AG09319 (cell line): ENCODE results near the gene ZC3H18.
A peak's percentile ranks its signal among the peaks of the same experiment; 100 is the strongest.

Experiments used
- DNase-seq: peaks from one replicate; pipeline ENCODE4 v3.0.0-alpha.2; 2010; ENCODE audit warnings: low read depth; ENCODE audit errors: extremely low read depth
- TF ChIP-seq, protein P1 (sequence below): IDR thresholded peaks from 2 replicates; pipeline ENCODE4 v1.5.1; 2011; ENCODE audit warnings: low read depth, mild to moderate bottlenecking, inconsistent platforms, low read length, moderate library complexity

ZC3H18 gene

DNA sequence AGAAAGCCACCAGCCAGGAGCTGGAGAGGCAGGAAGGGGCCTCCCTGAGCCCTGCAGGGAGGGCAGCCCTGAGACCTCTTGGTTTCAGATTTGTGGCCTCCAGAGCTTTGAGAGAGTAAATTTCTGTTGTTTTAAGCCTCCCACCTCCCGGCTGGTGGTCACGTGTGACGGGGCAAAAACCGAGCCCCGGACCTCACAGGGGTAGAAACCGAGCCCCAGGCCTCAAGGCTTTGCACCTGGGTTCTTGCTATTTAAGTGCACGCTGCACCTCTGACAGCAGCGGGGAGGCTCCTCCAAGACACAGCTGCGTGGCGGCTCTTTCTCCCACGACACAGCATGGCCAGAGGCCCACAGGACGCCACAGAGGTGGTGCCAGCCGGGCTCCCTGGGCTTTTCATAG, 17.4 kb upstream of the ZC3H18 start:
- no peak for DNase-seq
- TF ChIP-seq, protein P1, sequence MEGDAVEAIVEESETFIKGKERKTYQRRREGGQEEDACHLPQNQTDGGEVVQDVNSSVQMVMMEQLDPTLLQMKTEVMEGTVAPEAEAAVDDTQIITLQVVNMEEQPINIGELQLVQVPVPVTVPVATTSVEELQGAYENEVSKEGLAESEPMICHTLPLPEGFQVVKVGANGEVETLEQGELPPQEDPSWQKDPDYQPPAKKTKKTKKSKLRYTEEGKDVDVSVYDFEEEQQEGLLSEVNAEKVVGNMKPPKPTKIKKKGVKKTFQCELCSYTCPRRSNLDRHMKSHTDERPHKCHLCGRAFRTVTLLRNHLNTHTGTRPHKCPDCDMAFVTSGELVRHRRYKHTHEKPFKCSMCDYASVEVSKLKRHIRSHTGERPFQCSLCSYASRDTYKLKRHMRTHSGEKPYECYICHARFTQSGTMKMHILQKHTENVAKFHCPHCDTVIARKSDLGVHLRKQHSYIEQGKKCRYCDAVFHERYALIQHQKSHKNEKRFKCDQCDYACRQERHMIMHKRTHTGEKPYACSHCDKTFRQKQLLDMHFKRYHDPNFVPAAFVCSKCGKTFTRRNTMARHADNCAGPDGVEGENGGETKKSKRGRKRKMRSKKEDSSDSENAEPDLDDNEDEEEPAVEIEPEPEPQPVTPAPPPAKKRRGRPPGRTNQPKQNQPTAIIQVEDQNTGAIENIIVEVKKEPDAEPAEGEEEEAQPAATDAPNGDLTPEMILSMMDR, result no peak

DNA sequence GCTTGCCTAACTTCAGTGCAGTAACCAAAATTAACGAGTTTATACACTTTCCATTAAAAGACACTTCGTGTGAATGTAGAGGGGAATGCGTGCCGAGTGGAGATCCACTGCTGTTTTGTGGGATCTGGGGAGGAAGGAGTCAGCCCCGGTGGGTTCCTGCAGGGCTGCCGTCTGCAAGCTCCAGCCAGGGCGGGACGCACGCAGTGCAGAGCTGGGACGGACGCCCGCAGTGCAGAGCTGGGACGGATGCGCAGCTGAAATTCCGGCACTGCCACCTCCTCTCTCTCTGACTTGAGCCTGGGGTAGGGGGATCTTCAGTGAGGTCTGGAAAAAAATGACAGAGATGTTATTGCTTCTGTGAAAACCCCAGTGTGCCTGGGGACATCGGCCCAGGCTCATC, 16.5 kb upstream of the ZC3H18 start:
- DNase-seq, result no peak
- TF ChIP-seq, protein P1, result no peak

DNA sequence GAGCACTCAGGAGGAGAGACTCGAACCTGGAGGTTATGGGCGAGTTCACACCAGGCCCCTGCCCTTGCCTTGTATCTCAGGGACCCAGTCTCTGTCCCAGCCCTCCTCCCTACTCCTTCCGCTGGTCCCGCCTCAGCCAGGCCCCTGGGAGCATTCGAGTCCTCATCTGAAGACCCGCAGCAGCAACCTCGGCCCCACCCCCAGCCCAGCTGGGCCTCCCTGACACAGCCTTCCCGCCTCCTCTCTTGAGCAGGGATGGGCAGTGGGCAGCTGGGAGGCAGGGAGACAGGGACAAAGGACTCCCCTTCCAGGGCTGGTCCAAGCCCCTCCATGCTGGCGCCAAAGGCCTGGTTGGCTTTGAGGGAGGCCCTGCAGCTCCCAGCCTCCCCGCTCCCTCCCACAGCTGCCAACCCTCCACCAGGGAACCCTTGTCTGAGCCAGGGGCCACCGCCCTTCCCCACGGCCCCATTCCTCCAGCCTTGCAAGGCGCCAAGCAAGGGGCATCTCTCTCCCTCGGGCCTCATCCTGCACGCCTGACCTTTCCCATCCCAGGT, 15.4 kb upstream of the ZC3H18 start:
- no peak for DNase-seq
- TF ChIP-seq, protein P1, result no peak

- TF ChIP-seq, protein P1, result no peak
- no peak for DNase-seq
Measured at GRCh38 chr16:88556294-88556988, 13.8 kb upstream of the ZC3H18 start.

DNA sequence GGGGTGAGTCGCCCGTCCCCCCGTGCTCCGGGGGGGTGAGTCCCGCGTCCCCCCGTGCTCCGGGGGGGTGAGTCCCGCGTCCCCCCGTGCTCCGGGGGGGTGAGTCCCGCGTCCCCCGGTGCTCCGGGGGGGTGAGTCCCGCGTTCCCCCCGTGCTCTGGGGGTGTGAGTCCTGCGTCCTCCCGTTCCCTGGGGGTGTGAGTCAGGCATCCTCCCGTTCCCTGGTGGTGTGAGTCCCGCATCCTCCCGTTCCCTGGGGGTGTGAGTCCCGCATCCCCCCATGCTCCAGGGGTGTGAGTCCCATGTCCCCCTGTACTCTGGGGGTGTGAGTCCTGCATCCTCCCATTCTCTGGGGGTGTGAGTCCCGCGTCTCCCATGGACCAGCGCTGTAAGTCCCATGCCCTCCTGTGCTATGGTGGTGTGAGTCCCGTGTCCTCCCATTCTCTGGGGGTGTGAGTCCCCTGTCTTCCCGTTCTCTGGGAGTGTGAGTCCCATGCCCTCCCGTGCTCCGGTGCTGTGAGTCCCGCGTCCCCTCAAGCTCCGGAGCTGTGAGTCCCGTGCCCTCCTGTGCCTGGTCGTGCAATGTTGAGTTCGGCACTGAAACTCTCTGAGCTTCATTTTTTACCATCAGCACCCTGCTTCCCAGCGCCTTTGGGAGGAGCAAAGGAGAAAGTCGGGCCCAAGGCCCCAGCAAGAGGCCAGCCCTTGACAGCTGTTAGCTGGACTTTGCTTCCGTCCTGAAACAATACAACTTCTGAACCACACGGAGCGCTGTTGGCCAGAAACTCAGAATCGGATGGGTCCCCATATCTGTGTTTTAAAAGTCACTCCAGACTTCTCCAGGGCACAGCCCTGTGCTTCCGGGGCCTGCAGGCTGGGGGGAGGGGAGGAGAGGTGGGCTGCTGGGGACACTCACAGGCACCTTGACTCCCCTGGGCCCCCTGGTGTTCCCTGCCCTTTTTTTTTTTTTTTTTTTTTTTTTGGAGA, 11.5 kb upstream of the ZC3H18 start:
- TF ChIP-seq, protein P1, result peak; percentile 38
- DNase-seq, result no peak

DNA sequence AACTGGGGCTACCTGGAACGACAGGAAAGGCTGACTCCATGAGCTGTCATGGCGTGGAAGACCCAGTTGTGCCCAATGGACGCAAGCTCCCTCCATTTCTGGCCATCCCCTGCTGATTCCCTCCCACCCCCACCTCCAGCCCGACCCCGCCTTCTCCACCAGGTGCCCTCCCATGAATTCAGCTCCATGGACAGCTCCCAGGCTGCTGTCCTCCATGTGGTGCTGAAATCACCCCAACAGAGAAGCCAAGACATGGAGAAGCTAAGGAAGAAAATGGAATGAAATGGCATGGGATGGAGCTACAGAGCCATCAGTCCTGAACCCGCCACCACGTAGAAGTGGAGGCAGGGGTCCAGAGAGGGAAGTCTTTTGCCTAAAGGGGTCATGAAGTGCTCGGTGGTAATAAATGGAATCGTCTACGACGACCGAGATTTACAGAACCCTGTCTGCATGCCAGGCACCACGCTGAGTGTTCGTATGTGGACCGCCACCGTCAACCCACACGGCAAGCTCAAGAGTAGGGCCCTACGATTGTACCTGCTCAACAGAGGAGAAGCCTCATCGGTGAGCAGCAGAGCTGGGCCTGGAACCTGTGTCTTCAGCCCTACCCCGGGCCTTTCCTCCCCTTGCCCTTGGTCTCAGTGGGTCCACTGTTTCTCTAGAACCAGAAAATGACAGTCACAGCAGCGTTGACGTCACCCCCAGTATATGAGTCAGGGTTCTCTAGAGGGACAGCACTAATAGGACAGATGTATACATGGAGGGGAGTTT, 9.3 kb upstream of the ZC3H18 start:
- no peak for DNase-seq
- TF ChIP-seq, protein P1, result no peak
